GM10248 (cell line): Measurements from ENCODE around the gene GGT7.
A peak's percentile ranks its signal among the peaks of the same experiment; 100 is the strongest.

ENCODE experiments used
- CTCF ChIA-PET: fragments of 300-600 bp; sonication (Branson Sonifier 250); formaldehyde crosslinking; extraction: SDS; loops from one replicate; lab custom pipeline; 2021; ENCODE audit warnings: antibody characterized with exemption; lab: Yijun Ruan, JAX
- POLR2A ChIA-PET: fragments of 350-650 bp; sonication (Branson Sonifier 250); formaldehyde crosslinking; extraction: SDS; loops from one replicate; lab custom pipeline; 2020; ENCODE audit warnings: antibody characterized with exemption; lab: Yijun Ruan, JAX
- DNase-seq: peaks from one replicate; pipeline ENCODE4 v3.0.0; 2012; ENCODE audit errors: extremely low spot score
- CTCF ChIP-seq: IDR thresholded peaks from 2 replicates; pipeline ENCODE4 v1.5.1; 2012; ENCODE audit warnings: mild to moderate bottlenecking, low read depth; ENCODE audit errors: extremely low read depth, missing control alignments, control extremely low read depth

Gene GGT7

GRCh38 chr20:34831936-34832335 lies 40.7 kb downstream of the GGT7 start:
- no peak for DNase-seq
- TF ChIP-seq CTCF, result no peak
- ChIA-PET CTCF (interaction anchor here (0.7 to 2.0 kb wide), 7 partner anchors 13 to 617 kb away, joined by 3 to 10 read pairs (median 4); partner anchors contain the start of gene ACSS2), POLR2A (no interaction called here)

GRCh38 chr20:34829191-34829590 lies 43.5 kb downstream of the GGT7 start:
- POLR2A ChIA-PET, result no interaction called here
- CTCF ChIA-PET, result no interaction called here
- no peak for TF ChIP-seq CTCF
- no peak for DNase-seq

- DNase-seq, result peak; percentile 91
- ChIA-PET POLR2A (no interaction called here), CTCF (interaction anchor here (0.6 kb wide), 1 partner anchor 444 kb away, joined by 3 read pairs; no protein-coding TSS in a partner anchor)
- no peak for TF ChIP-seq CTCF
Measured at GRCh38 chr20:34825530-34826362, 46.9 kb downstream of the GGT7 start, which contains the start of gene NCOA6. NCOA6 (minus strand) TSS chr20:34825651; CDS start chr20:34782355, 43,296 bp downstream.

- TF ChIP-seq CTCF, result peak; percentile 6
Measured at GRCh38 chr20:34824806-34825529, 47.7 kb downstream of the GGT7 start.

GRCh38 chr20:34824452-34824805 lies 48.2 kb downstream of the GGT7 start:
- POLR2A ChIA-PET, result no interaction called here
- CTCF ChIA-PET, result interaction anchor here (1.0 to 1.5 kb wide), 3 partner anchors 20 to 55 kb away, joined by 3 read pairs; no protein-coding TSS in a partner anchor
- DNase-seq, result peak; percentile 82
- TF ChIP-seq CTCF, result no peak

More at GRCh38 chr20:34824806-34825529, 47.7 kb downstream of the GGT7 start:
- ChIA-PET CTCF (interaction anchor here (0.6 to 1.5 kb wide), 4 partner anchors 20 to 445 kb away, joined by 3 read pairs; no protein-coding TSS in a partner anchor), POLR2A (no interaction called here)
- DNase-seq, result peak; percentile 86

- ChIA-PET POLR2A (no interaction called here), CTCF (interaction anchor here (1.0 to 1.5 kb wide), 3 partner anchors 19 to 54 kb away, joined by 3 read pairs; no protein-coding TSS in a partner anchor)
- TF ChIP-seq CTCF, result no peak
- no peak for DNase-seq
Measured at GRCh38 chr20:34824026-34824425, 48.6 kb downstream of the GGT7 start.
